Prostate gland (tissue), 2 donors: ENCODE data around the gene CHCHD1. TPM values are rescaled to one million over a fixed set of nuclear protein-coding genes. Genes with fewer than 3 reads are reported as not detected.

Experiments
- DNase-seq: peaks from one replicate; pipeline ENCODE4 v3.0.0-alpha.2; 2019; ENCODE audit warnings: low spot score
- H3K27ac ChIP-seq, 2 donors: fragments of 200-600 bp; sonication (generic); 2 replicates each; pipeline ENCODE4 v1.5.1; 2017 to 2019
- H3K27me3 ChIP-seq: fragments of 200-600 bp; sonication (generic); replicated peaks from 2 replicates; pipeline ENCODE4 v1.5.1; 2019; ENCODE audit not compliant: insufficient read depth
- H3K36me3 ChIP-seq, 2 donors: fragments of 200-600 bp; sonication (generic); 1 replicate in 1 of 2; 2 replicates in 1 of 2; pipeline versions ENCODE4 v1.5.1 to v1.8.1; 2017 to 2019
- H3K4me1 ChIP-seq: fragments of 200-600 bp; sonication (generic); replicated peaks from 2 replicates; pipeline ENCODE4 v1.5.1; 2019
- H3K4me3 ChIP-seq, 2 donors: fragments of 200-600 bp; sonication (generic); 2 replicates each; pipeline ENCODE4 v1.5.1; 2017 to 2019
- H3K9me3 ChIP-seq: fragments of 200-600 bp; sonication (generic); 2 replicates; pipeline ENCODE4 v1.5.1; 2017
- CTCF ChIP-seq, 4 experiments: fragments of 200-600 bp in 2 of 4; fragments of 450-650 bp in 2 of 4; sonication (generic) in 2 of 4; IDR thresholded peaks; 1 replicate in 3 of 4; 2 replicates in 1 of 4; pipeline ENCODE4 v1.5.1; 2016 to 2019; ENCODE audit warnings: antibody characterized with exemption in 4 of 4, mild to moderate bottlenecking in 2 of 4, moderate library complexity in 2 of 4
- POLR2A ChIP-seq: fragments of 450-650 bp; IDR thresholded peaks from one replicate; pipeline ENCODE4 v1.6.1; 2016; ENCODE audit warnings: antibody characterized with exemption, mild to moderate bottlenecking
- POLR2AphosphoS5 ChIP-seq: sonication (generic); formaldehyde crosslinking; IDR thresholded peaks from one replicate; pipeline ENCODE4 v1.6.1; 2017; ENCODE audit warnings: antibody characterized with exemption
- WGBS: methylation state at CpG from one replicate; pipeline ENCODE4 v1.1.5; 2018; 5-methylcytosine and 5-hydroxymethylcytosine counted together
- intact Hi-C: fragments of 100-400 bp; cut with DNase I; formaldehyde crosslinking; loops from one replicate; pipeline ENCODE4 v1.14.2; 2022
- total RNA-seq, 2 donors: library from RNA; depleted of rRNA; stranded (reverse); fragments of >200 nt; gene quantifications; one replicate each; pipeline ENCODE4 v1.1.0, GENCODE V29; 2016

The CHCHD1 gene
- total RNA-seq, 2 donors from 2014 or later = 33.2 to 55.6 TPM

DNA sequence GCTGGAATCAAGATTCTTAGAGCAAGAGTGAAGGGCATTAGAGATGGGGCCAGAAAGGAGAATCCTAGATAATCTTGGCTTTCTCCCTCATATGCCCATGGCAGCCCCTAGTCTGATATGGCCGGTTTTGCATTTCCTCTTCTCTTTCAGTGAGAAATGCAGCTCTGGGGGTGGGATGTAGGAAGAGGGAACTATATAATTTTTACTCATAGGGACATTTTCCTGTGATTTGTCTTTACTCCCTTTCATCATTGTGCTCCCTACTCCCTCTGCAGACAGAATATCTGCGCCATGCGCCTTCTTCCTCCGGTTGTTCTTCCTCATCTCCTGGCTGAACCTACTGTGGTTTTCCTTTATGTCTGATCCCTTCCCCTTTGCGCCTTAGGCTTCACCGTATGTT lies 16.8 kb upstream of the CHCHD1 start:
- 95% methylated on average over 6 of the region's 6 CpGs for WGBS
- H3K4me3 ChIP-seq = no peak overlapping the region
- no peaks in the 10 kb centered on the region for H3K4me1 ChIP-seq
- no peaks in the 10 kb centered on the region for H3K27me3 ChIP-seq
- no peak for DNase-seq
- intact Hi-C loops = no loop called here
- H3K36me3 ChIP-seq = peaks cover 31 to 33% of the 10 kb centered on the region in 2 donors
- no peak overlapping the region for H3K27ac ChIP-seq
- TF ChIP-seq POLR2A (no peak), CTCF (IDR thresholded peaks at IDR 0.05) (no peak), POLR2AphosphoS5 (no peak)
- no peaks in the 10 kb centered on the region for H3K9me3 ChIP-seq

- Histone ChIP-seq H3K36me3 (peaks cover 17 to 34% of the 10 kb centered on the region in 2 donors), H3K4me1 (peaks cover 5% of the 10 kb centered on the region), H3K9me3 (no peaks in the 10 kb centered on the region), H3K27ac (no peak overlapping the region), H3K27me3 (no peaks in the 10 kb centered on the region), H3K4me3 (no peak overlapping the region)
- intact Hi-C loops = no loop called here
- 66% methylated on average over 11 of the region's 11 CpGs for WGBS
- no peak for TF ChIP-seq POLR2AphosphoS5
- TF ChIP-seq POLR2A = no peak
- TF ChIP-seq CTCF (IDR thresholded peaks at IDR 0.05) = no peak
- DNase-seq = no peak
Observed at GRCh38 chr10:73768881-73769280, 13.0 kb upstream of the CHCHD1 start.

GRCh38 chr10:73769396-73769795 lies 12.5 kb upstream of the CHCHD1 start:
- no peak for DNase-seq
- intact Hi-C loops = no loop called here
- Histone ChIP-seq H3K9me3 (no peaks in the 10 kb centered on the region), H3K4me3 (no peak overlapping the region), H3K4me1 (peaks cover 9% of the 10 kb centered on the region), H3K27ac (no peak overlapping the region), H3K27me3 (no peaks in the 10 kb centered on the region), H3K36me3 (peaks cover 17 to 30% of the 10 kb centered on the region in 2 donors)
- WGBS = 89% methylated on average over 5 of the region's 5 CpGs
- no peak for TF ChIP-seq CTCF (IDR thresholded peaks at IDR 0.05)
- TF ChIP-seq POLR2AphosphoS5 = no peak
- no peak for TF ChIP-seq POLR2A

DNA sequence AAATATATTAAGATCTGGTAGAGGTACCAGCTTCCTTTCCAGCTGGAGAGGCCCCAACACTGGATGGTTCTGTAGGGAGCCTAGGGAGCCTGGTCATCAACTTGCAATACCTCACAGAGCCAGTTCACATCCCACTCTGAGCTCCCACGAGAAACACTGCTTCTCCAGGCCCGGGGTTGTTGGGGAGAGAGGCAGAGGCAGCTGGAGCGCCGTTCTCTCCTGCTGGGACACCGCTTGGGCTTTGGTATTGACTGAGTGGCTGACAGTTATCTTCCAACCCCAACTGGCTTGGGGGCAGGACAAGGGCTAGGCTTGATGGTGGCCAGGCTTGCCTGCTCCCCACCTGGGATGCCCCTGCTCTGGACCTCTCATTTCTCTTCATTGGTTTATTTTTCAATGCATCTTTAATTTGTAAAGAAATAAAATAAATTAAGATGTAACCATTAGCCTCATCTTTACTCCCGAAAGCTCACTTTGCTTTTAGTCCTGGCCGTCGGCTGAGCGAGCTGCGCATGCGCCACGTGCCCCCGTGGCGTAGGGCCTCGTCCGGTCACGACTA lies 10.0 kb upstream of the CHCHD1 start:
- no peaks in the 10 kb centered on the region for H3K27me3 ChIP-seq
- WGBS = 14% methylated on average over 17 of the region's 17 CpGs
- TF ChIP-seq POLR2AphosphoS5 (peak; percentile 90), CTCF (IDR thresholded peaks at IDR 0.05) (no peak), POLR2A (no peak)
- peaks cover 9% of the 10 kb centered on the region for H3K4me1 ChIP-seq
- H3K4me3 ChIP-seq = peak overlapping the region; percentile 73 to 81
- H3K9me3 ChIP-seq = no peaks in the 10 kb centered on the region
- intact Hi-C loops = no loop called here
- peak overlapping the region; percentile 95 to 96 for H3K27ac ChIP-seq
- DNase-seq = peak; percentile 80
- peaks cover 4 to 17% of the 10 kb centered on the region in 2 donors for H3K36me3 ChIP-seq
